ENCODE measurements around the gene SRCAP. TPM values are rescaled to one million over a fixed set of nuclear protein-coding genes. Genes with fewer than 3 reads are reported as not detected.

The SRCAP gene
- total and polyA plus RNA-seq, 2 of the 8 experiments (the other 6 are each of a cell fraction or from before 2014, with no cell fraction given): 5.5 to 54.3 TPM

- H3K4me3 ChIP-seq (ENCODE audit: extremely low read depth in 1 of 4, insufficient read depth in 2 of 4, low read depth in 3 of 4, low read length in 4 of 4): no peak overlapping the region
- no peaks in the 10 kb centered on the region for H3K79me1 ChIP-seq (ENCODE audit: low read depth, low read length)
- DNase-seq (ENCODE audit: low read depth in 1 of 2, low spot score in 2 of 2): no peak
- H3K23ac ChIP-seq (ENCODE audit: insufficient read length): no peak overlapping the region
- no peak overlapping the region for H4K8ac ChIP-seq (ENCODE audit: extremely low read depth, insufficient read depth, low read length)
- H2AK5ac ChIP-seq (ENCODE audit: low read depth, low read length): no peak overlapping the region
- whole genome bisulfite sequencing, 2 experiments (ENCODE audit: extremely low coverage in 1 of 2, insufficient coverage in 1 of 2, insufficient read length in 1 of 2, insufficient replicate concordance in 2 of 2, low coverage in 1 of 2, low lambda C conversion rate in 2 of 2, missing lambda C conversion rate in 1 of 2): 93% methylated on average over 11 of the region's 17 CpGs; no CpG with 5 or more reads in 1 of the 2 experiments
- H3K79me2 ChIP-seq (ENCODE audit: control insufficient read depth in 1 of 2, insufficient read depth in 2 of 2, low read length in 2 of 2): no peaks in the 10 kb centered on the region
- no peaks in the 10 kb centered on the region for H3K9me3 ChIP-seq (ENCODE audit: insufficient read depth in 2 of 2, low read depth in 1 of 2, low read length in 1 of 2)
- H2BK15ac ChIP-seq (ENCODE audit: low read length): no peak overlapping the region
- no peaks in the 10 kb centered on the region; a peak in 1 of 7 replicates for H3K27me3 ChIP-seq (replicated peaks in 1 of 4; ENCODE audit: control insufficient read depth in 3 of 4, extremely low read depth in 1 of 4, insufficient read depth in 3 of 4, low read length in 3 of 4)
- TF ChIP-seq BCL11A (IDR thresholded peaks at IDR 0.05; ENCODE audit: low read depth in 2 of 2, low read length in 2 of 2) (no peak), GTF2F1 (IDR thresholded peaks at IDR 0.05; ENCODE audit: borderline replicate concordance, low read depth, low read length) (no peak), SP2 (IDR thresholded peaks at IDR 0.05; ENCODE audit: low read length) (no peak), JUN (IDR thresholded peaks at IDR 0.05; ENCODE audit: low read depth, low read length) (no peak), HDAC2 (IDR thresholded peaks at IDR 0.05; ENCODE audit: borderline replicate concordance in 1 of 2, low read depth in 2 of 2, low read length in 2 of 2) (no peak)
- no peak overlapping the region for H3K56ac ChIP-seq (replicated peaks; ENCODE audit: insufficient read length, low read depth, low read length)
- H3K4ac ChIP-seq (replicated peaks; ENCODE audit: insufficient read length, low read depth, low read length): no peak overlapping the region
- peaks cover 2 to 11% of the 10 kb centered on the region in 2 experiments for H4K20me1 ChIP-seq (replicated peaks in 1 of 2; ENCODE audit: control insufficient read depth in 1 of 2, insufficient read depth in 2 of 2, low read length in 2 of 2)
- CTCF ChIA-PET (ENCODE audit: partially characterized antibody): interaction anchor here (2.1 kb wide), 1 partner anchor 14 kb away, joined by 8 read pairs; no protein-coding TSS in a partner anchor
- H3K4me2 ChIP-seq (ENCODE audit: insufficient read depth in 1 of 2, low read depth in 2 of 2, low read length in 2 of 2): no peak overlapping the region
- no peak overlapping the region for H2AFZ ChIP-seq (ENCODE audit: low read length)
- H2BK5ac ChIP-seq (ENCODE audit: low read depth, low read length): no peak overlapping the region
- no peak overlapping the region for H2BK20ac ChIP-seq (ENCODE audit: low read length)
- no peak overlapping the region for H3K27ac ChIP-seq (ENCODE audit: low read depth, low read length)
- no peak for FAIRE-seq
- H3K14ac ChIP-seq (ENCODE audit: insufficient read length): no peak overlapping the region
- no peaks in the 10 kb centered on the region; the same call in 1 of the 2 replicates for H3K23me2 ChIP-seq (ENCODE audit: low read depth, low read length)
- H4K5ac ChIP-seq (ENCODE audit: insufficient read length, low read depth, low read length): no peak overlapping the region
- H3K9ac ChIP-seq (replicated peaks in 1 of 4; ENCODE audit: extremely low read depth in 1 of 4, low read depth in 3 of 4, low read length in 3 of 4): no peak overlapping the region
- H3K36me3 ChIP-seq (ENCODE audit: control insufficient read depth in 2 of 4, insufficient read depth in 4 of 4, low read length in 3 of 4): peaks cover 16 to 55% (median 46%) of the 10 kb centered on the region in 4 experiments
- H4K91ac ChIP-seq (replicated peaks; ENCODE audit: insufficient read length, low read length): no peak overlapping the region
- H2BK120ac ChIP-seq (replicated peaks; ENCODE audit: low read depth, low read length): no peak overlapping the region
- H3K4me1 ChIP-seq (replicated peaks in 1 of 4; ENCODE audit: control insufficient read depth in 3 of 4, insufficient read depth in 4 of 4, low read length in 3 of 4): peaks cover 0 to 7% (median 2%) of the 10 kb centered on the region in 4 experiments; a peak in 5 of 7 replicates
- H2BK12ac ChIP-seq (ENCODE audit: low read depth, low read length): no peak overlapping the region
- no peak overlapping the region for H3K18ac ChIP-seq (ENCODE audit: extremely low read depth, low read length)
- POLR2A ChIA-PET (ENCODE audit: partially characterized antibody): interaction anchor here (0.8 to 4.1 kb wide), 10 partner anchors 10 to 43 kb away, joined by 4 to 31 read pairs (median 5); partner anchors contain the start of genes CFAP119 and PHKG2
Observed at GRCh38 chr16:30736995-30737793, 38.2 kb downstream of the SRCAP start.

Data from H1 (cell line).